Spinal cord (tissue), 10 donors: ENCODE data around the gene ZNF320. TPM values are rescaled to one million over a fixed set of nuclear protein-coding genes. Genes with fewer than 3 reads are reported as not detected.
"Not testable (repeated sequence)": the region's sequence is repeated elsewhere in the genome, so short reads cannot be mapped to it uniquely, and the experiment has no call there.

Experiments used
- DNase-seq, 6 donors: peaks; one replicate each; pipeline versions ENCODE4 v3.0.0 to v3.0.0-alpha.2; 2013 to 2015; ENCODE audit warnings: low spot score in 6 of 6, low read depth in 4 of 6
- H3K27ac ChIP-seq: one replicate; pipeline ENCODE4 v1.5.1; 2013; ENCODE audit warnings: low read depth, low read length, control low read depth
- H3K27me3 ChIP-seq: one replicate; pipeline ENCODE4 v1.6.1; 2013; ENCODE audit warnings: low read length; ENCODE audit not compliant: control insufficient read depth, insufficient read depth
- H3K36me3 ChIP-seq: one replicate; pipeline ENCODE4 v1.6.1; 2013; ENCODE audit warnings: low read length; ENCODE audit not compliant: control insufficient read depth, insufficient read depth
- H3K4me1 ChIP-seq: one replicate; pipeline ENCODE4 v1.6.1; 2013; ENCODE audit warnings: low read length; ENCODE audit not compliant: control insufficient read depth, insufficient read depth
- H3K4me3 ChIP-seq: one replicate; pipeline ENCODE4 v1.5.1; 2013; ENCODE audit warnings: low read depth, low read length, control low read depth
- H3K9me3 ChIP-seq: one replicate; pipeline ENCODE4 v1.6.1; 2013; ENCODE audit warnings: low read length; ENCODE audit not compliant: control insufficient read depth, insufficient read depth
- WGBS: methylation state at CpG from one replicate; pipeline ENCODE4 v1.1.5; 2013; ENCODE audit warnings: missing lambda C conversion rate; ENCODE audit not compliant: insufficient coverage; 5-methylcytosine and 5-hydroxymethylcytosine counted together
- polyA plus RNA-seq, 2 donors: library from polyadenylated mRNA; unstranded; fragments of 120-200 nt; gene quantifications; one replicate each; pipeline ENCODE4 v1.2.1, GENCODE V29; 2013; ENCODE audit not compliant: insufficient read length in 2 of 2
- total RNA-seq, 2 donors: library from RNA; depleted of rRNA in 1 of 2; stranded (reverse); fragments of 120-200 nt in 1 of 2; fragments of >200 nt in 1 of 2; gene quantifications; one replicate each; pipeline versions ENCODE4 v1.2.3 to v1.2.4, GENCODE V29; 2013 to 2014
- donor health status: healthy.

Gene ZNF320
- total and polyA plus RNA-seq, 4 donors, result 21.2 to 36.2 (median 27.7) TPM

GRCh38 chr19:52941941-52942385, 44.5 kb upstream of the ZNF320 start:
- no peak for DNase-seq
- under 1% methylated on average over 23 of the region's 26 CpGs for WGBS
- peak overlapping the region; percentile 33 for H3K27ac ChIP-seq

GRCh38 chr19:52941523-52941922, 44.1 kb upstream of the ZNF320 start:
- H3K27me3 ChIP-seq, H3K27ac ChIP-seq, DNase-seq, H3K9me3 ChIP-seq, H3K36me3 ChIP-seq: not testable (repeated sequence)
- WGBS, result 39% methylated on average over 2 of the region's 2 CpGs
- H3K4me1 ChIP-seq, result peaks cover 25% of the 10 kb centered on the region
- H3K4me3 ChIP-seq, result peak overlapping the region; percentile 71

More at GRCh38 chr19:52941941-52942385, 44.5 kb upstream of the ZNF320 start:
- Histone ChIP-seq H3K27me3 (peaks cover 6% of the 10 kb centered on the region), H3K4me1 (peaks cover 25% of the 10 kb centered on the region), H3K4me3 (peak overlapping the region; percentile 71), H3K36me3 (no peaks in the 10 kb centered on the region), H3K9me3 (no peaks in the 10 kb centered on the region)

DNA sequence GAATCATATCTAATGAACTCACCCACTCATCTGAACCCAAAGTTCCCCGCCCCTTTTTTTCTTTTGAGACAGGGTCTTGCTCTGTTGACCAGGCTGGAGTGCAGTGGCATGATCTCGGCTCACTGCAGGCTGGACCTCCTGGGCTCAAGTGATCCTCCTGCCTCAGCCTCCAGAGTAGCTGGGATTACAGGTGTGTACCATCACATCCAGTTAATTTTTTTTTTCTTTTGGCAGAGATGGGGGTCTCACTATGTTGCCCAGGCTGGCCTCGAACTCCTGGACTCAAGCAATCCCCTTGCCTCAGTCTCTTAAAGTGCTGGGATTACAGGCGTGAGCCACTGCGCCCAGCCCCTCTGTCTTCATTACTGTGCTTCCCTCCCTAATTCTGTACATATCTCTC, 43.5 kb upstream of the ZNF320 start:
- 92% methylated on average over 4 of the region's 5 CpGs for WGBS
- H3K4me3 ChIP-seq, result not testable (repeated sequence)

GRCh38 chr19:52938761-52939160, 41.3 kb upstream of the ZNF320 start:
- H3K4me3 ChIP-seq, result no peak overlapping the region
- no peak overlapping the region for H3K27ac ChIP-seq
- no CpG with 5 or more reads among the region's 5 CpGs for WGBS
- peaks cover 16% of the 10 kb centered on the region for H3K4me1 ChIP-seq
- no peak for DNase-seq
- no peaks in the 10 kb centered on the region for H3K27me3 ChIP-seq
- no peaks in the 10 kb centered on the region for H3K36me3 ChIP-seq
- H3K9me3 ChIP-seq, result no peaks in the 10 kb centered on the region

More for the DNA sequence above, 43.5 kb upstream of the ZNF320 start:
- H3K9me3 ChIP-seq, H3K27me3 ChIP-seq, H3K36me3 ChIP-seq, H3K27ac ChIP-seq, DNase-seq: not testable (repeated sequence)
- H3K4me1 ChIP-seq, result peaks cover 19% of the 10 kb centered on the region

DNA sequence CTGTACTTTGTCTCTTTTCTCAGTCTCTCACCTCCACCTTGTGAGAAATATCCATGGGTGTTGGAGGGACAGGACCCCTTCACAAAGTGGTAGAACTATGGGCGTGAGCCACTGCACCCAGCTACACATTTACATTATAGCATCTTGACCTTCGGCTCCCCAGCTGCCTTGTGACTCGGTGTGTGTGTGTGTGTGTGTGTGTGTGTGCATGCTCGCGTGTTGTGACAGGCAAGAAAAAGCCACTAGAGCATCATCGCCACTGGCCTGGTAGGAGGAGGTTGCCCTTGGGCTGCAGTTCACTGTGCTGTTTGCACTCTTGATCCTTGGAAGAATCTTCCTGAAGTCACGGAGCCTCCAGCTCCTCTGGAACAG, 39.5 kb upstream of the ZNF320 start:
- H3K27ac ChIP-seq, result no peak overlapping the region

DNA sequence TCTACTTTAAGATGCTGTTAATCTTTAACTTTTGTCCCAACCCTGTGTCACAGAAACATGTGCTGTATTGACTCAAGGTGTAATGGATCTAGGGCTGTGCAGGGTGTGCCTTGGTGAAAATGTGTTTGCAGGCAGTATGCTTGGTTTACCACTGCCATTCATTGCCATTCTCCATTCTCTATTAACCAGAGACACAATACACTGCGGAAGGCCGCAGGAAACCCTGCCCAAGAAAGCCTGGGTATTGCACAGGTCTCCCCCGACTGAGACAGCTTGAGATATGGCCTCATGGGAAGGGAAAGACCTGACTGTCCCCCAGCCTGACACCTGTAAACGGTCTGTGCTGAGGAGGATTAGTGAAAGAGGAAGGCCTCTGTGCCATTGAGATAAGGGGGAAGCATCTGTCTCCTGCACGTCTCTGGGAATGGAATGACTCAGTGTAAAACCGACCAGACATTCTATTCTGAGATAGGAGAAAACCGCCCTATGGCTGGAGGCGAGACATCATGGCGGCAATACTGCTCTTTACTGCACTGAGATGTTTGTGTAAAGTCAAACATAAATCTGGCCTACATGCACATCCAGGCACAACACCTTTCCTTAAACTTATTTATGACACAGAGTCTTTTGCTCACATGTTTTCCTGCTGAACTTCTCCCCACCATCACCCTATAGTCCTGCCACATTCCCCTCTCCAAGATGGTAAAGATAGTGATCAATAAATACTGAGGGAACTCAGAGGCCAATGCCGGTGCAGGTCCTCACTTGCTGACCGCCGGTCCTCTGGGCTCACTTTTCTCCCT, 38.9 kb upstream of the ZNF320 start:
- H3K36me3 ChIP-seq, result no peaks in the 10 kb centered on the region
- no peaks in the 10 kb centered on the region for H3K27me3 ChIP-seq
- H3K4me3 ChIP-seq, result no peak overlapping the region
- no peak for DNase-seq
- H3K9me3 ChIP-seq, result no peaks in the 10 kb centered on the region
- no peaks in the 10 kb centered on the region for H3K4me1 ChIP-seq
- 53% methylated on average over 2 of the region's 12 CpGs for WGBS
- H3K27ac ChIP-seq, result no peak overlapping the region

More for the DNA sequence above, 39.5 kb upstream of the ZNF320 start:
- no peaks in the 10 kb centered on the region for H3K27me3 ChIP-seq
- 100% methylated on average over 2 of the region's 7 CpGs for WGBS
- H3K36me3 ChIP-seq, result no peaks in the 10 kb centered on the region
- no peaks in the 10 kb centered on the region for H3K9me3 ChIP-seq
- peaks cover 2% of the 10 kb centered on the region for H3K4me1 ChIP-seq
- DNase-seq, result no peak
- H3K4me3 ChIP-seq, result no peak overlapping the region

GRCh38 chr19:52935434-52935833, 38.0 kb upstream of the ZNF320 start:
- Histone ChIP-seq H3K4me3 (no peak overlapping the region), H3K4me1 (no peaks in the 10 kb centered on the region), H3K27ac (no peak overlapping the region), H3K27me3 (no peaks in the 10 kb centered on the region), H3K36me3 (no peaks in the 10 kb centered on the region), H3K9me3 (no peaks in the 10 kb centered on the region)
- no peak for DNase-seq
- 91% methylated on average over 4 of the region's 8 CpGs for WGBS

DNA sequence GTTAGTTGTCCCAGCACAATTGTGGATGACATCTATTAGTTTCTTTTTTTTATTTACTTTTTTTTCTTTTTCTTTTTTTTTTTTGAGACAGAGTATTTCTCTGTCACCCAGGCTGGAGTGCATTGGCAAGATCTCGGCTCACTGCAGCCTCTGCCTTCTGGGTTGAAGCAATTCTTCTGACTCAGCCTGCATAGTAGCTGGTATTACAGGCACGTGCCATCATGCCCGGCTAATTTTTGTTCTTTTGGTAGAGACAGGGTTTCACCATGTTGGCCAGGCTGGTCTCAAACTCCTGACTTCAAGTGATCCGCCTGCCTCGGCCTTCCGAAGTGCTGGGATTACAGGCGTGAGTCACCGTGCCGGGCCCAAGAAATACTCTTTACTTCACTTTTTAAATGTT, 27.2 kb upstream of the ZNF320 start:
- H3K27ac ChIP-seq, H3K9me3 ChIP-seq, H3K4me3 ChIP-seq, H3K27me3 ChIP-seq, DNase-seq, H3K36me3 ChIP-seq: not testable (repeated sequence)
- 100% methylated on average over 1 of the region's 9 CpGs for WGBS
- peaks cover 15% of the 10 kb centered on the region for H3K4me1 ChIP-seq

DNA sequence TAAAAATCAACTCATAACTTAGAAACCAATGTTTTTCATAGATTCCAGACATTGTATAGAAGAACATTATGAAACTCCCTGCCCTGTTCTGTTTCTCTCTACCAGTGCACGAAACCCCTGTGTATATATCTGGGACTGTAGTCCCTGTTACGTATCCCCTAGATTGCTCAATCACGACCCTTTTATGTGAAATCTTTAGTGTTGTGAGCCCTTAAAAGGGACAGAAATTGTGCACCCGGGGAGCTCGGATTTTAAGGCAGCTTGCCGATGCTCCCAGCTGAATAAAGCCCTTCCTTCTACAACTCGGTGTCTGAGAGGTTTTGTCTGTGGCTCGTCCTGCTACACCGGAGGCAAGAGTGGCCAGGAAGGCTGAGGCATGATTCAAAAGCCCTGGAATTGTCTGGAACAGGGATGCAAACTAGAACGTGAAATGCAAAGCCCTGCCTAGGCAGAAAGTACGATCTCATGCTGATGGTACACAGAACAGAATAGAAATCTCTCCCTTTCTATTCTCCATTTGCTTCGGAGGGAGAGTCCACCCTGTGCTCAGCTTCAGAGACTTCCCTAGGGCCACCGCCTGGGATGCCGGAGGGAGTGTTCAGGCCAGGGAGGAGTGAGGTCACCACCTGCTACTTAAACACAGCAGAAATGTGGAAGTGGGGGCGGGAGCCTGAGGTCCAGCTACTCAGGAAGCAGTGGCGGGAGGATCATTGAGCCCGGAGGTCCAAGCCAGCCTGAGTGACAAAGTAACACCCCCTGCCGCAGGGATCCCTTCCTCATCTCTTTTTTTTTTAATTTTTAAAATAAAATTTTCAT, 26.6 kb upstream of the ZNF320 start:
- peak overlapping the region; percentile 67 for H3K4me3 ChIP-seq
- H3K27ac ChIP-seq, result peak overlapping the region; percentile 65
- H3K9me3 ChIP-seq, result no peaks in the 10 kb centered on the region
- no peak for DNase-seq
- H3K27me3 ChIP-seq, result no peaks in the 10 kb centered on the region
- 74% methylated on average over 6 of the region's 18 CpGs for WGBS
- H3K4me1 ChIP-seq, result peaks cover 15% of the 10 kb centered on the region
- H3K36me3 ChIP-seq, result no peaks in the 10 kb centered on the region
